ENCODE data around the gene PPP1CA. TPM values are rescaled to one million over a fixed set of nuclear protein-coding genes. Genes with fewer than 3 reads are reported as not detected.
A peak's percentile ranks its signal among the peaks of the same experiment; 100 is the strongest.

PPP1CA gene
- total RNA-seq, 4 donors from 2014 or later: 49.9 to 78.6 (median 63.4) TPM

- Histone ChIP-seq H3K9me3 (no peaks in the 10 kb centered on the region), H3K36me3 (no peaks in the 10 kb centered on the region), H3K4me1 (peaks cover 0 to 38% (median 12%) of the 10 kb centered on the region in 3 donors), H3K27ac (no peak overlapping the region), H3K27me3 (no peaks in the 10 kb centered on the region), H3K4me3 (no peak overlapping the region)
- no peak for TF ChIP-seq POLR2AphosphoS5 (IDR thresholded peaks at IDR 0.05)
- no peak for TF ChIP-seq CTCF (IDR thresholded peaks at IDR 0.05)
- no peak for TF ChIP-seq EP300 (IDR thresholded peaks at IDR 0.05)
- ATAC-seq: no peak
- WGBS, 2 donors (ENCODE audit: low coverage in 1 of 2): 77% methylated on average over 5 of the region's 6 CpGs; no CpG with 5 or more reads in 1 of the 2 donors
These were observed 24.5 kb downstream of the PPP1CA start for GRCh38 chr11:67376873-67377808.

- H3K4me1 ChIP-seq: peaks cover 0 to 47% (median 21%) of the 10 kb centered on the region in 3 donors
- no peak for ATAC-seq
- TF ChIP-seq POLR2AphosphoS5 (IDR thresholded peaks at IDR 0.05) (no peak), EP300 (IDR thresholded peaks at IDR 0.05) (no peak), CTCF (IDR thresholded peaks at IDR 0.05) (no peak), POLR2A (IDR thresholded peaks at IDR 0.05) (no peak)
- H3K9me3 ChIP-seq: no peaks in the 10 kb centered on the region
- peak overlapping the region in 1 of 4 donors; percentile 99 for H3K27ac ChIP-seq
- H3K27me3 ChIP-seq: no peaks in the 10 kb centered on the region
- H3K4me3 ChIP-seq: no peak overlapping the region
- no peaks in the 10 kb centered on the region for H3K36me3 ChIP-seq
- WGBS, 2 donors (ENCODE audit: low coverage in 1 of 2): 53 to 60% methylated on average over 1 to 2 of the region's 7 CpGs
These were observed 25.4 kb downstream of the PPP1CA start for GRCh38 chr11:67376063-67376820.

GRCh38 chr11:67375320-67376055 is 26.2 kb downstream of the PPP1CA start:
- TF ChIP-seq EP300 (IDR thresholded peaks at IDR 0.05) (no peak), POLR2A (IDR thresholded peaks at IDR 0.05) (no peak)
- no peak overlapping the region for H3K4me3 ChIP-seq
- H3K9me3 ChIP-seq: no peaks in the 10 kb centered on the region
- H3K36me3 ChIP-seq: no peaks in the 10 kb centered on the region
- ATAC-seq: no peak
- H3K4me1 ChIP-seq: peaks cover 0 to 54% (median 28%) of the 10 kb centered on the region in 3 donors
- peak overlapping the region in 3 of 4 donors; percentile 6 to 99 (median 99) for H3K27ac ChIP-seq
- H3K27me3 ChIP-seq: no peaks in the 10 kb centered on the region
- WGBS, 2 donors (ENCODE audit: low coverage in 1 of 2): 19 to 59% methylated on average over 3 to 6 of the region's 15 CpGs

GRCh38 chr11:67374571-67375281 is 26.9 kb downstream of the PPP1CA start:
- 0 to 40% methylated on average over 1 of the region's 9 CpGs for WGBS, 2 donors (ENCODE audit: low coverage in 1 of 2)
- no peaks in the 10 kb centered on the region for H3K27me3 ChIP-seq
- no peak for ATAC-seq
- no peaks in the 10 kb centered on the region for H3K36me3 ChIP-seq
- TF ChIP-seq POLR2A (IDR thresholded peaks at IDR 0.05): no peak
- no peak for TF ChIP-seq EP300 (IDR thresholded peaks at IDR 0.05)
- TF ChIP-seq CTCF (IDR thresholded peaks at IDR 0.05): no peak
- no peak for TF ChIP-seq POLR2AphosphoS5 (IDR thresholded peaks at IDR 0.05)
- peaks cover 0 to 61% (median 36%) of the 10 kb centered on the region in 3 donors for H3K4me1 ChIP-seq
- peak overlapping the region; percentile 87 to 99 (median 99) for H3K27ac ChIP-seq
- H3K9me3 ChIP-seq: no peaks in the 10 kb centered on the region
- H3K4me3 ChIP-seq: peak overlapping the region in 1 of 2 donors; percentile 94
